Esophagus muscularis mucosa (tissue), 4 donors: ENCODE results near the gene ANK2. TPM values are rescaled to one million over a fixed set of nuclear protein-coding genes. Genes with fewer than 3 reads are reported as not detected.
"Not testable (repeated sequence)": the region's sequence is repeated elsewhere in the genome, so short reads cannot be mapped to it uniquely, and the experiment has no call there.

Source experiments
- DNase-seq: peaks from one replicate; pipeline ENCODE4 v3.0.0-alpha.2; 2017; ENCODE audit errors: extremely low spot score
- H3K27ac ChIP-seq, 4 donors: fragments of 200-600 bp; sonication (generic); replicated peaks in 1 of 4; 1 replicate in 3 of 4; 2 replicates in 1 of 4; pipeline ENCODE4 v1.5.1; 2016 to 2019; ENCODE audit warnings: mild to moderate bottlenecking in 1 of 4
- H3K27me3 ChIP-seq, 4 donors: fragments of 200-600 bp; sonication (generic); one replicate each; pipeline versions ENCODE4 v1.5.1 to v1.6.0; 2016 to 2019
- H3K36me3 ChIP-seq, 4 donors: fragments of 200-600 bp; sonication (generic); one replicate each; pipeline ENCODE4 v1.5.1; 2016 to 2019
- H3K4me1 ChIP-seq, 4 donors: fragments of 200-600 bp; sonication (generic); one replicate each; pipeline ENCODE4 v1.5.1; 2016 to 2019
- H3K4me3 ChIP-seq, 4 donors: fragments of 200-600 bp; sonication (generic); 1 replicate in 2 of 4; 2 replicates in 2 of 4; pipeline ENCODE4 v1.5.1; 2016 to 2019; ENCODE audit warnings: mild to moderate bottlenecking in 4 of 4, moderate library complexity in 1 of 4
- H3K9me3 ChIP-seq, 4 donors: fragments of 200-600 bp; sonication (generic); 1 replicate in 3 of 4; 2 replicates in 1 of 4; pipeline ENCODE4 v1.5.1; 2016 to 2019
- EP300 ChIP-seq: sonication (generic); formaldehyde crosslinking; IDR thresholded peaks from one replicate; pipeline ENCODE4 v1.6.1; 2017; ENCODE audit warnings: antibody characterized with exemption
- POLR2A ChIP-seq: fragments of 450-650 bp; IDR thresholded peaks from one replicate; pipeline ENCODE4 v1.6.1; 2017; ENCODE audit warnings: antibody characterized with exemption, moderate library complexity, mild to moderate bottlenecking, low read depth
- POLR2AphosphoS5 ChIP-seq, 2 donors: sonication (generic); formaldehyde crosslinking; IDR thresholded peaks; one replicate each; pipeline ENCODE4 v1.6.1; 2017; ENCODE audit warnings: antibody characterized with exemption in 2 of 2
- WGBS: methylation state at CpG from one replicate; pipeline ENCODE4 v1.1.5; 2018; 5-methylcytosine and 5-hydroxymethylcytosine counted together
- intact Hi-C: fragments of 100-400 bp; cut with DNase I; formaldehyde crosslinking; loops from one replicate; pipeline ENCODE4 v1.15.1; 2023
- total RNA-seq, 4 donors: library from RNA; depleted of rRNA; stranded (reverse); fragments of >200 nt; gene quantifications; one replicate each; pipeline versions ENCODE4 v1.1.0 to v1.2.1, GENCODE V29; 2016
- TF ChIP-seq, protein P1 (sequence below), 3 experiments: fragments of 200-600 bp in 2 of 3; fragments of 450-650 bp in 1 of 3; sonication (generic) in 2 of 3; IDR thresholded peaks; one replicate each; pipeline ENCODE4 v1.5.1; 2017 to 2019; ENCODE audit warnings: antibody characterized with exemption in 3 of 3, mild to moderate bottlenecking in 2 of 3, moderate library complexity in 1 of 3

ANK2 gene
- total RNA-seq, 4 donors from 2014 or later, result 76.8 to 88.0 (median 82.8) TPM

DNA sequence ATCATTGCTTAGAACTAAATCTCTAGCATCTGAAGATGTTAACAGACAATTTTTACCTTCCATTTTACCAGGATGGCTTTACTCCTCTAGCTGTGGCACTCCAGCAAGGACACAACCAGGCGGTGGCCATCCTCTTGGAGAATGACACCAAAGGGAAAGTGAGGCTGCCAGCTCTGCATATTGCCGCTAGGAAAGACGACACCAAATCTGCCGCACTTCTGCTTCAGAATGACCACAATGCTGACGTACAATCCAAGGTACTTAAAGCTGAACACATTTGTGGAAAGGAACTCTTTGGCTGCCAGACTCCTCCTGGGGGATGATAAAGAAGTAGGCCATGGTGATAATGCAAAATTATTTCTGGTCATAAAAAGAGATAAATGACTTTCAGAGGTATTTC lies 187.5 kb downstream of the ANK2 start:
- Histone ChIP-seq H3K27me3 (no peaks in the 10 kb centered on the region), H3K9me3 (no peaks in the 10 kb centered on the region), H3K27ac (no peak overlapping the region), H3K36me3 (peaks cover 0 to 3% (median under 1%) of the 10 kb centered on the region in 4 donors), H3K4me1 (no peaks in the 10 kb centered on the region), H3K4me3 (no peak overlapping the region)
- no peak for DNase-seq
- intact Hi-C loops, result no loop called here
- 98% methylated on average over 5 of the region's 5 CpGs for WGBS
- TF ChIP-seq EP300 (no peak), POLR2AphosphoS5 (IDR thresholded peaks at IDR 0.05) (no peak), POLR2A (no peak)
- TF ChIP-seq, protein P1, sequence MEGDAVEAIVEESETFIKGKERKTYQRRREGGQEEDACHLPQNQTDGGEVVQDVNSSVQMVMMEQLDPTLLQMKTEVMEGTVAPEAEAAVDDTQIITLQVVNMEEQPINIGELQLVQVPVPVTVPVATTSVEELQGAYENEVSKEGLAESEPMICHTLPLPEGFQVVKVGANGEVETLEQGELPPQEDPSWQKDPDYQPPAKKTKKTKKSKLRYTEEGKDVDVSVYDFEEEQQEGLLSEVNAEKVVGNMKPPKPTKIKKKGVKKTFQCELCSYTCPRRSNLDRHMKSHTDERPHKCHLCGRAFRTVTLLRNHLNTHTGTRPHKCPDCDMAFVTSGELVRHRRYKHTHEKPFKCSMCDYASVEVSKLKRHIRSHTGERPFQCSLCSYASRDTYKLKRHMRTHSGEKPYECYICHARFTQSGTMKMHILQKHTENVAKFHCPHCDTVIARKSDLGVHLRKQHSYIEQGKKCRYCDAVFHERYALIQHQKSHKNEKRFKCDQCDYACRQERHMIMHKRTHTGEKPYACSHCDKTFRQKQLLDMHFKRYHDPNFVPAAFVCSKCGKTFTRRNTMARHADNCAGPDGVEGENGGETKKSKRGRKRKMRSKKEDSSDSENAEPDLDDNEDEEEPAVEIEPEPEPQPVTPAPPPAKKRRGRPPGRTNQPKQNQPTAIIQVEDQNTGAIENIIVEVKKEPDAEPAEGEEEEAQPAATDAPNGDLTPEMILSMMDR (IDR thresholded peaks at IDR 0.05), result no peak

DNA sequence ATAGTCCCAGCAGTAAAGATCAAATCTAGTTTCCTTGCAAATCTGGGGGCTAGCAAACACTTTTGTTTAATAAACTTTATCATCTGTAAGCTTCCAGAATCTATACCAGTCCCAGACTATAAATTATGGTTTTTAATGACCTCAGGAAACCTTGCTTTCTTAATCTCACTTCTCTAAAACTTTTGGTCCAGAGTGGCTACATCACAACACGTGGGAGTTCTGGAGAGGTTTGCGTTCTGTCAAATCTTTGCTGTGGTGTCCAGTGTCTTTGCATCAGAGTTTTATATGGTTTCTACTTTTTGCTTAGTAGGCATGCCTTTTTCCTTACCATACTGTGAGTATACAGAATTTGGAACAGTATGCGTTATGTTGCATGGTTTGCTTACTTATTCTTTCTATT lies 193.9 kb downstream of the ANK2 start:
- Histone ChIP-seq H3K27ac (no peak overlapping the region), H3K9me3 (no peaks in the 10 kb centered on the region), H3K4me3 (no peak overlapping the region), H3K4me1 (no peaks in the 10 kb centered on the region), H3K36me3 (peaks cover 0 to 5% (median 0%) of the 10 kb centered on the region in 4 donors), H3K27me3 (no peaks in the 10 kb centered on the region)
- WGBS, result 71% methylated on average over 3 of the region's 3 CpGs
- no peak for DNase-seq
- intact Hi-C loops, result no loop called here
- TF ChIP-seq EP300, result no peak
- no peak for TF ChIP-seq POLR2AphosphoS5 (IDR thresholded peaks at IDR 0.05)
- TF ChIP-seq POLR2A, result no peak
- TF ChIP-seq, protein P1 (IDR thresholded peaks at IDR 0.05), result no peak

DNA sequence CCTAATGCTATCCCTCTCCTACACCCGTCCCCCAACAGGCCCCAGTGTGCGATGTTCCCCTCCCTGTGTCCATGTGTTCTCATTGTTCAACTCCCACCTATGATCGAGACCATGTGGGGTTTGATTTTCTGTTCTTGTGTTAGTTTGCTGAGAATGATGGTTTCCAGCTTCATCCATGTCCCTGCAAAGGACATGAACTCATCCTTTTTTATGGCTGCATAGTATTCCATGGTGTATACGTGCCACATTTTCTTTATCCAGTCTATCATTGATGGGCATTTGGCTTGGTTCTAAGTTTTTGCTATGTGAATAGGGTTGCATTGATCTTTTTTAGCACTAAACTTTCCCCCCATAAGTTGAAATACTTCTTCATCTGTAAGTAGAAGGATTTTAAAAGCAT lies 195.3 kb downstream of the ANK2 start:
- DNase-seq, H3K4me1 ChIP-seq, H3K4me3 ChIP-seq, intact Hi-C loops, H3K27ac ChIP-seq, H3K27me3 ChIP-seq, H3K36me3 ChIP-seq, H3K9me3 ChIP-seq: not testable (repeated sequence)
- 96% methylated on average over 4 of the region's 4 CpGs for WGBS

DNA sequence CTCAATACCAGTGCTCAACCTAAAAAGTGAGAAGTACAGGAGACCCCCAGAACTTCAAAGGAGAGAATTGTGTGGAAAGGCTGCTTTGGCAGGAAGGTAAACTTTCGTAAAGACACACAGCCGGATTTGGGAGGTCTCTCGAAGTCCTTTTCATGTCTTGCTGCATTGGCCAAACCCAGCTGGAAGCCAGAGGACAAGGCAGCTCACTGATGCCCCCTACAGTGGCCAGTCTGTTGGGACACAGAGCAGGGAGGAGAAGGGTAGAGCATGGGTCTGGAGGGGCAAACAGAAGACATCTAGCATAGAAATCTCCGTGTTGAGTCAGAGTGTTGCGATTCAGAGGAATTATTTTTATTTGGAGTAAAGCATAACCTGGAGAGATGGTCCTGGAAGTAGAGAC lies 198.9 kb downstream of the ANK2 start:
- Histone ChIP-seq H3K36me3 (peaks cover 0 to 12% (median 3%) of the 10 kb centered on the region in 4 donors), H3K27ac (no peak overlapping the region), H3K4me3 (no peak overlapping the region), H3K27me3 (no peaks in the 10 kb centered on the region), H3K9me3 (no peaks in the 10 kb centered on the region), H3K4me1 (no peaks in the 10 kb centered on the region)
- no peak for DNase-seq
- 100% methylated on average over 5 of the region's 5 CpGs for WGBS
- intact Hi-C loops, result no loop called here
- no peak for TF ChIP-seq POLR2A
- no peak for TF ChIP-seq EP300
- TF ChIP-seq, protein P1 (IDR thresholded peaks at IDR 0.05), result no peak
- TF ChIP-seq POLR2AphosphoS5 (IDR thresholded peaks at IDR 0.05), result no peak

DNA sequence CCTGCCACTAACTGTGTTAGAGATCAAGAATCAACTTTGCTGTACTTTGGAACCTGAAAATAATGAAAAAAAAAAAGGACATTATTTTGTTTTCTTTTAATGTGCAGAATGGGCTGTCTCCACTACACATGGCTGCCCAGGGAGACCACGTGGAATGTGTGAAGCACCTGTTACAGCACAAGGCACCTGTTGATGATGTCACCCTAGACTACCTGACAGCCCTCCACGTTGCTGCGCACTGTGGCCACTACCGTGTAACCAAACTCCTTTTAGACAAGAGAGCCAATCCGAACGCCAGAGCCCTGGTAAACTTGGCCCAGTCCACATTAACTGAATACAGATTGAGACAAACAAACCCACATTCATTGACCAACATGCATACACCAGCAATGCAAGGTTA lies 206.2 kb downstream of the ANK2 start:
- Histone ChIP-seq H3K4me1 (no peaks in the 10 kb centered on the region), H3K9me3 (no peaks in the 10 kb centered on the region), H3K27me3 (no peaks in the 10 kb centered on the region), H3K4me3 (no peak overlapping the region), H3K27ac (no peak overlapping the region), H3K36me3 (peaks cover 0 to 22% (median 6%) of the 10 kb centered on the region in 4 donors)
- TF ChIP-seq POLR2A (no peak), POLR2AphosphoS5 (IDR thresholded peaks at IDR 0.05) (no peak), EP300 (no peak)
- TF ChIP-seq, protein P1 (IDR thresholded peaks at IDR 0.05), result no peak
- intact Hi-C loops, result no loop called here
- WGBS, result 95% methylated on average over 6 of the region's 6 CpGs
- no peak for DNase-seq
